Heart left ventricle (tissue), 13 donors: ENCODE results near the gene BTBD16.

Experiments used
- CTCF ChIP-seq, 12 donors: fragments of 200-600 bp; sonication (generic) in 4 of 12; IDR thresholded peaks; one replicate each; pipeline versions ENCODE4 v1.5.0 to v1.8.0; 2018 to 2022; ENCODE audit warnings: antibody characterized with exemption in 12 of 12, mild to moderate bottlenecking in 5 of 12
- POLR2A ChIP-seq, 2 donors: fragments of 450-650 bp; IDR thresholded peaks; one replicate each; pipeline ENCODE4 v1.6.1; 2017; ENCODE audit warnings: antibody characterized with exemption in 2 of 2, mild to moderate bottlenecking in 2 of 2, moderate library complexity in 2 of 2
- donor health status: ischemic (EF 13 %, LVEDD 7.1; RV severe dilation, severe dysfunction).
- donor health status: DM: no; HTN: yes; CAD: no.
- donor health status: DM: no; HTN: no; CAD: no.
- donor health status: ischemic (EF 25% LVEDD 6.9; RV normal size, moderate dysfunction).
- donor health status: ischemic (EF 25% LVEDD 5.7; RV mildly dilated, moderate dysfunction).
- donor health status: ischemic (EF 35%, LVEDD 5.7; RV mildly dilated, moderate dysfunction).
- donor health status: nonischemic (EF 11% LVEDD 7.7; RV severe dilation, severe dysfunction).
- donor health status: DM: yes; HTN: yes; CAD: no.
- donor health status: PGD.
- donor health status: ischemic (EF 29% LVEDD 5.4; RV normal size, mild dysfunction).
- donor health status: nonischemic (EF 23%, LVEDD 6.1; RV moderate dilation, normal function).

GRCh38 chr10:122236690-122237306 is 34.3 kb upstream of the BTBD16 start:
- TF ChIP-seq CTCF (IDR thresholded peaks at IDR 0.05) (no peak), POLR2A (IDR thresholded peaks at IDR 0.05) (no peak)
